Trophoblast cell (in vitro differentiated cells and primary cell): ENCODE results near the gene APBA2.
"Not testable (repeated sequence)": the region's sequence is repeated elsewhere in the genome, so short reads cannot be mapped to it uniquely, and the experiment has no call there.

Experiments used
- DNase-seq, 2 donors: peaks; one replicate each; pipeline ENCODE4 v3.0.0-alpha.2; 2016
- H2AFZ ChIP-seq: 2 replicates; pipeline ENCODE4 v1.6.1; 2013; ENCODE audit warnings: low read length, moderate library complexity, mild to moderate bottlenecking; ENCODE audit not compliant: insufficient read depth, poor library complexity
- H2AK5ac ChIP-seq: 2 replicates; pipeline ENCODE4 v1.6.1; 2013; ENCODE audit warnings: mild to moderate bottlenecking, low read length
- H2BK120ac ChIP-seq: 2 replicates; pipeline ENCODE4 v1.6.1; 2013; ENCODE audit warnings: low read length, mild to moderate bottlenecking, moderate library complexity; ENCODE audit not compliant: insufficient read depth, poor library complexity
- H2BK12ac ChIP-seq: 2 replicates; pipeline ENCODE4 v1.6.1; 2013; ENCODE audit warnings: mild to moderate bottlenecking, low read length, moderate library complexity
- H2BK5ac ChIP-seq: 2 replicates; pipeline ENCODE4 v1.6.1; 2013; ENCODE audit warnings: low read length, low read depth, moderate library complexity, mild to moderate bottlenecking; ENCODE audit not compliant: poor library complexity
- H3K14ac ChIP-seq: 2 replicates; pipeline ENCODE4 v1.6.1; 2013; ENCODE audit warnings: mild to moderate bottlenecking, low read length
- H3K18ac ChIP-seq: 2 replicates; pipeline ENCODE4 v1.6.1; 2013; ENCODE audit warnings: mild to moderate bottlenecking, low read length
- H3K23ac ChIP-seq: 2 replicates; pipeline ENCODE4 v1.6.1; 2013; ENCODE audit warnings: low read length
- H3K27ac ChIP-seq: 2 replicates; pipeline ENCODE4 v1.5.1; 2013; ENCODE audit warnings: low read depth, mild to moderate bottlenecking, inconsistent platforms, low read length, moderate library complexity
- H3K27me3 ChIP-seq: 2 replicates; pipeline ENCODE4 v1.6.1; 2013; ENCODE audit warnings: inconsistent platforms, mild to moderate bottlenecking, low read length, moderate library complexity; ENCODE audit not compliant: insufficient read depth
- H3K36me3 ChIP-seq, 2 experiments: 1 replicate in 1 of 2; 2 replicates in 1 of 2; pipeline ENCODE4 v1.6.1; 2013; ENCODE audit warnings: low read length in 2 of 2, mild to moderate bottlenecking in 2 of 2, moderate library complexity in 1 of 2; ENCODE audit not compliant: insufficient read depth in 2 of 2, control insufficient read depth in 1 of 2
- H3K4ac ChIP-seq: 2 replicates; pipeline ENCODE4 v1.6.1; 2013; ENCODE audit warnings: low read depth, mild to moderate bottlenecking, low read length, moderate library complexity
- H3K4me1 ChIP-seq, 2 experiments: 1 replicate in 1 of 2; 2 replicates in 1 of 2; pipeline ENCODE4 v1.6.1; 2013; ENCODE audit warnings: low read length in 2 of 2, mild to moderate bottlenecking in 2 of 2, moderate library complexity in 1 of 2; ENCODE audit not compliant: insufficient read depth in 2 of 2, control insufficient read depth in 1 of 2
- H3K4me2 ChIP-seq: 2 replicates; pipeline ENCODE4 v1.6.1; 2013; ENCODE audit warnings: inconsistent platforms, mild to moderate bottlenecking, low read length, moderate library complexity
- H3K4me3 ChIP-seq: 2 replicates; pipeline ENCODE4 v1.5.1; 2013; ENCODE audit warnings: mild to moderate bottlenecking, low read depth, low read length, inconsistent platforms
- H3K79me1 ChIP-seq: one replicate; pipeline ENCODE4 v1.6.1; 2013; ENCODE audit warnings: low read length
- H3K79me2 ChIP-seq: 2 replicates; pipeline ENCODE4 v1.6.1; 2013; ENCODE audit warnings: low read length, mild to moderate bottlenecking; ENCODE audit not compliant: control insufficient read depth, insufficient read depth, poor library complexity
- H3K9ac ChIP-seq: 2 replicates; pipeline ENCODE4 v1.6.1; 2013; ENCODE audit warnings: mild to moderate bottlenecking, low read length
- H3K9me3 ChIP-seq: 2 replicates; pipeline ENCODE4 v1.6.1; 2013; ENCODE audit warnings: low read depth, mild to moderate bottlenecking, control low read depth, inconsistent platforms, low read length; ENCODE audit not compliant: insufficient read depth
- H4K12ac ChIP-seq: 2 replicates; pipeline ENCODE4 v1.6.1; 2013; ENCODE audit warnings: low read depth, mild to moderate bottlenecking, low read length, moderate library complexity
- H4K8ac ChIP-seq: 2 replicates; pipeline ENCODE4 v1.6.1; 2013; ENCODE audit warnings: low read depth, mild to moderate bottlenecking, low read length, moderate library complexity
- H4K91ac ChIP-seq: one replicate; pipeline ENCODE4 v1.6.1; 2013; ENCODE audit warnings: low read depth, mild to moderate bottlenecking, low read length, moderate library complexity
- WGBS: extraction: QIAGEN DNeasy Blood & Tissue Kit; methylation state at CpG from one replicate; pipeline ENCODE4 v1.1.7; 2013; ENCODE audit warnings: missing lambda C conversion rate; ENCODE audit not compliant: insufficient read length, insufficient coverage; ENCODE audit errors: extremely low coverage; 5-methylcytosine and 5-hydroxymethylcytosine counted together

The APBA2 gene

GRCh38 chr15:28849271-28849670, 36.5 kb upstream of the APBA2 start:
- not testable (repeated sequence) for H3K79me2 ChIP-seq, H3K4ac ChIP-seq, H2AK5ac ChIP-seq, H3K9ac ChIP-seq, H3K36me3 ChIP-seq, H2AFZ ChIP-seq, H3K27ac ChIP-seq, H3K4me2 ChIP-seq, H3K14ac ChIP-seq, H4K91ac ChIP-seq, H4K12ac ChIP-seq, H3K18ac ChIP-seq, H3K27me3 ChIP-seq, H3K4me1 ChIP-seq, H2BK5ac ChIP-seq, H3K79me1 ChIP-seq, H2BK120ac ChIP-seq, H2BK12ac ChIP-seq, H3K4me3 ChIP-seq, DNase-seq, H3K23ac ChIP-seq, H4K8ac ChIP-seq, H3K9me3 ChIP-seq
- no CpG with 5 or more reads among the region's 17 CpGs for WGBS

GRCh38 chr15:28849766-28850165, 36.0 kb upstream of the APBA2 start:
- H3K9me3 ChIP-seq, DNase-seq, H3K9ac ChIP-seq, H3K4me3 ChIP-seq, H2BK12ac ChIP-seq, H3K4me2 ChIP-seq, H3K27ac ChIP-seq, H4K91ac ChIP-seq, H3K18ac ChIP-seq, H3K23ac ChIP-seq, H3K36me3 ChIP-seq, H3K79me2 ChIP-seq, H3K79me1 ChIP-seq, H4K12ac ChIP-seq, H2BK120ac ChIP-seq, H3K4ac ChIP-seq, H3K27me3 ChIP-seq, H2BK5ac ChIP-seq, H3K4me1 ChIP-seq, H3K14ac ChIP-seq, H4K8ac ChIP-seq, H2AK5ac ChIP-seq, H2AFZ ChIP-seq: not testable (repeated sequence)
- no CpG with 5 or more reads among the region's 31 CpGs for WGBS

- not testable (repeated sequence) for H3K4me3 ChIP-seq, H3K36me3 ChIP-seq, H2AK5ac ChIP-seq, H4K12ac ChIP-seq, H4K91ac ChIP-seq, H3K23ac ChIP-seq, H3K4me2 ChIP-seq, H2BK120ac ChIP-seq, H3K9ac ChIP-seq, H3K4me1 ChIP-seq, H3K79me2 ChIP-seq, DNase-seq, H3K27ac ChIP-seq, H4K8ac ChIP-seq, H3K79me1 ChIP-seq, H2BK12ac ChIP-seq, H3K18ac ChIP-seq, H3K9me3 ChIP-seq, H2AFZ ChIP-seq, H3K4ac ChIP-seq, H3K14ac ChIP-seq, H3K27me3 ChIP-seq, H2BK5ac ChIP-seq
- WGBS: no CpG with 5 or more reads among the region's 5 CpGs
Measured at GRCh38 chr15:28853654-28854053, 32.1 kb upstream of the APBA2 start.

- not testable (repeated sequence) for H3K27ac ChIP-seq, H2BK120ac ChIP-seq, H3K36me3 ChIP-seq, H3K4me2 ChIP-seq, H3K18ac ChIP-seq, H3K14ac ChIP-seq, H3K79me1 ChIP-seq, H3K27me3 ChIP-seq, H2BK5ac ChIP-seq, H2AK5ac ChIP-seq, H4K12ac ChIP-seq, H2AFZ ChIP-seq, H3K4me3 ChIP-seq, H3K79me2 ChIP-seq, H2BK12ac ChIP-seq, DNase-seq, H3K4ac ChIP-seq, H4K8ac ChIP-seq, H3K9me3 ChIP-seq, H3K9ac ChIP-seq, H4K91ac ChIP-seq, H3K4me1 ChIP-seq, H3K23ac ChIP-seq
- no CpG with 5 or more reads among the region's 2 CpGs for WGBS
Measured at GRCh38 chr15:28854578-28854977, 31.2 kb upstream of the APBA2 start.
